ENCODE results near the gene KCNJ4.
"Not testable (repeated sequence)": the region's sequence is repeated elsewhere in the genome, so short reads cannot be mapped to it uniquely, and the experiment has no call there.

KCNJ4 gene

GRCh38 chr22:38415046-38415445 lies 40.0 kb downstream of the KCNJ4 start:
- in situ Hi-C loops (cut with HindIII; ENCODE audit: low sequenced_read_pairs): no loop called here

GRCh38 chr22:38414009-38414395 lies 41.0 kb downstream of the KCNJ4 start:
- in situ Hi-C loops (cut with HindIII; ENCODE audit: low sequenced_read_pairs): no loop called here

GRCh38 chr22:38413085-38414008 lies 41.7 kb downstream of the KCNJ4 start:
- in situ Hi-C loops (cut with HindIII; ENCODE audit: low sequenced_read_pairs): no loop called here

- in situ Hi-C loops (cut with HindIII; ENCODE audit: low sequenced_read_pairs): no loop called here
These were observed 42.4 kb downstream of the KCNJ4 start for GRCh38 chr22:38412435-38413084.

- in situ Hi-C loops (cut with HindIII; ENCODE audit: low sequenced_read_pairs): no loop called here
These were observed 44.0 kb downstream of the KCNJ4 start for GRCh38 chr22:38411016-38411415.

GRCh38 chr22:38409916-38410315 lies 45.1 kb downstream of the KCNJ4 start:
- in situ Hi-C loops (cut with HindIII; ENCODE audit: low sequenced_read_pairs): not testable (repeated sequence)

GRCh38 chr22:38406617-38407016 lies 48.4 kb downstream of the KCNJ4 start:
- in situ Hi-C loops (cut with HindIII; ENCODE audit: low sequenced_read_pairs): no loop called here

- in situ Hi-C loops (cut with HindIII; ENCODE audit: low sequenced_read_pairs): no loop called here
These were observed 50.6 kb downstream of the KCNJ4 start for GRCh38 chr22:38404419-38404818.

- in situ Hi-C loops (cut with HindIII; ENCODE audit: low sequenced_read_pairs): no loop called here
These were observed 51.2 kb downstream of the KCNJ4 start for GRCh38 chr22:38403812-38404211.

GRCh38 chr22:38402204-38402603 lies 52.8 kb downstream of the KCNJ4 start:
- in situ Hi-C loops (cut with HindIII; ENCODE audit: low sequenced_read_pairs): no loop called here

- in situ Hi-C loops (cut with HindIII; ENCODE audit: low sequenced_read_pairs): no loop called here
These were observed 53.5 kb downstream of the KCNJ4 start for GRCh38 chr22:38401336-38402084.

- in situ Hi-C loops (cut with HindIII; ENCODE audit: low sequenced_read_pairs): not testable (repeated sequence)
These were observed 54.7 kb downstream of the KCNJ4 start for GRCh38 chr22:38400256-38400655.

GRCh38 chr22:38398609-38399461 lies 56.2 kb downstream of the KCNJ4 start:
- in situ Hi-C loops (cut with HindIII; ENCODE audit: low sequenced_read_pairs): no loop called here

GRCh38 chr22:38398181-38398608 lies 56.8 kb downstream of the KCNJ4 start:
- in situ Hi-C loops (cut with HindIII; ENCODE audit: low sequenced_read_pairs): not testable (repeated sequence)

GRCh38 chr22:38397189-38398085 lies 57.6 kb downstream of the KCNJ4 start:
- in situ Hi-C loops (cut with HindIII; ENCODE audit: low sequenced_read_pairs): no loop called here

GRCh38 chr22:38396440-38397069 lies 58.4 kb downstream of the KCNJ4 start:
- in situ Hi-C loops (cut with HindIII; ENCODE audit: low sequenced_read_pairs): not testable (repeated sequence)

- in situ Hi-C loops (cut with HindIII; ENCODE audit: low sequenced_read_pairs): not testable (repeated sequence)
These were observed 59.1 kb downstream of the KCNJ4 start for GRCh38 chr22:38395944-38396343.

GRCh38 chr22:38394929-38395624 lies 59.9 kb downstream of the KCNJ4 start:
- in situ Hi-C loops (cut with HindIII; ENCODE audit: low sequenced_read_pairs): not testable (repeated sequence)
